ENCODE measurements around the gene ZRANB2.

Gene ZRANB2

GRCh38 chr1:71081697-71082080, 854 bp upstream of the ZRANB2 start:
- no CpG with 5 or more reads among the region's 7 CpGs for WGBS (ENCODE audit: extremely low coverage, insufficient coverage, insufficient read length)
- Histone ChIP-seq H4K91ac (ENCODE audit: low read depth, low read length) (peak overlapping the region; percentile 30), H3K9ac (ENCODE audit: low read length) (no peak overlapping the region), H3K14ac (ENCODE audit: low read length) (peak overlapping the region; percentile 5), H3K79me2 (ENCODE audit: control insufficient read depth, insufficient read depth, low read length, poor library complexity) (peaks cover 6% of the 10 kb centered on the region), H3K4me3 (ENCODE audit: low read depth, low read length) (no peak overlapping the region), H3K79me1 (ENCODE audit: low read length) (peaks cover 6% of the 10 kb centered on the region), H4K8ac (ENCODE audit: low read depth, low read length) (peak overlapping the region; percentile 61), H3K4ac (ENCODE audit: low read depth, low read length) (no peak overlapping the region), H3K27ac (ENCODE audit: low read depth, low read length) (no peak overlapping the region), H3K4me2 (ENCODE audit: low read length) (peak overlapping the region; percentile 11), H3K18ac (ENCODE audit: low read length) (no peak overlapping the region), H3K27me3 (ENCODE audit: insufficient read depth, low read length) (no peaks in the 10 kb centered on the region), H3K9me3 (ENCODE audit: insufficient read depth, low read depth, low read length) (no peaks in the 10 kb centered on the region), H2AFZ (ENCODE audit: insufficient read depth, low read length, poor library complexity) (peak overlapping the region; percentile 43), H2AK5ac (ENCODE audit: low read length) (peak overlapping the region; percentile 4), H2BK12ac (ENCODE audit: low read length) (no peak overlapping the region), H2BK5ac (ENCODE audit: low read depth, low read length, poor library complexity) (no peak overlapping the region), H3K4me1 (ENCODE audit: control insufficient read depth in 1 of 2, insufficient read depth in 2 of 2, low read length in 2 of 2) (no peaks in the 10 kb centered on the region), H4K12ac (ENCODE audit: low read depth, low read length) (peak overlapping the region; percentile 57), H2BK120ac (ENCODE audit: insufficient read depth, low read length, poor library complexity) (no peak overlapping the region), H3K36me3 (ENCODE audit: control insufficient read depth in 1 of 2, insufficient read depth in 2 of 2, low read length in 2 of 2) (peaks cover 3 to 4% of the 10 kb centered on the region in 2 experiments), H3K23ac (ENCODE audit: low read length) (no peak overlapping the region)
- DNase-seq = no peak

DNA sequence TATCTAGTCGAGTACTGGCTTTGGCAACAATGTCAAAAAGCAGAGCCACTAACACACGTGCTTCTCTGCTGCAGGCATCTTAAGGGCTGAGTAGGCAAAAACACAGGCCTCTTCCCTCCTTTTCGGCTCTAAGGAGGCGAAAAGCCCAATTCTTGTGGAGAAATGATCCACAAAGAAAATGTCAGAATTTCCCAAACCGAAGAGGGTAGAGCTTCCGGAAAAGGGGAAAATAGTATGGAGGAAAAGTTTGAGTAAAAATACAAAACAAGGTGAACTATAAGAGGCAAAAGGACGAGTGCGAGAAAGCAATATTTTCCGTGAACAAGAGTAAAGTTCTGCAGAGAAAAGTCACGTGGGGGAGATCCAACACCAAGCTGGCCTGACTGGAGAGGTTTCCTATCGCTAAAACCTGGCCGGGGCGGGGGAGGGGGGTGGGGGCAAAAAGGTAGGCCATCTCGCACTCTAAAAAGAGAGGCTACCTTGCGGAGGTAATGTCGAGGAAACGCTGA, 551 bp downstream of the ZRANB2 start:
- Histone ChIP-seq H3K27ac (ENCODE audit: low read depth, low read length) (peak overlapping the region; percentile 65), H4K8ac (ENCODE audit: low read depth, low read length) (peak overlapping the region; percentile 95), H4K91ac (ENCODE audit: low read depth, low read length) (peak overlapping the region; percentile 63), H3K4me3 (ENCODE audit: low read depth, low read length) (peak overlapping the region; percentile 84), H3K9me3 (ENCODE audit: insufficient read depth, low read depth, low read length) (no peaks in the 10 kb centered on the region), H2BK120ac (ENCODE audit: insufficient read depth, low read length, poor library complexity) (peak overlapping the region; percentile 62), H2AFZ (ENCODE audit: insufficient read depth, low read length, poor library complexity) (peak overlapping the region; percentile 86), H3K23ac (ENCODE audit: low read length) (no peak overlapping the region), H2BK12ac (ENCODE audit: low read length) (no peak overlapping the region), H2AK5ac (ENCODE audit: low read length) (peak overlapping the region; percentile 83), H3K36me3 (ENCODE audit: control insufficient read depth in 1 of 2, insufficient read depth in 2 of 2, low read length in 2 of 2) (peaks cover 3 to 9% of the 10 kb centered on the region in 2 experiments), H3K4me1 (ENCODE audit: control insufficient read depth in 1 of 2, insufficient read depth in 2 of 2, low read length in 2 of 2) (no peaks in the 10 kb centered on the region), H3K4me2 (ENCODE audit: low read length) (peak overlapping the region; percentile 60), H3K14ac (ENCODE audit: low read length) (peak overlapping the region; percentile 84), H3K9ac (ENCODE audit: low read length) (peak overlapping the region; percentile 99), H4K12ac (ENCODE audit: low read depth, low read length) (peak overlapping the region; percentile 88), H3K27me3 (ENCODE audit: insufficient read depth, low read length) (no peaks in the 10 kb centered on the region), H3K18ac (ENCODE audit: low read length) (peak overlapping the region; percentile 77), H3K79me2 (ENCODE audit: control insufficient read depth, insufficient read depth, low read length, poor library complexity) (peaks cover 6% of the 10 kb centered on the region), H3K79me1 (ENCODE audit: low read length) (peaks cover 6% of the 10 kb centered on the region), H3K4ac (ENCODE audit: low read depth, low read length) (peak overlapping the region; percentile 99), H2BK5ac (ENCODE audit: low read depth, low read length, poor library complexity) (peak overlapping the region; percentile 61)
- DNase-seq = peak; percentile 15 to 50
- WGBS (ENCODE audit: extremely low coverage, insufficient coverage, insufficient read length) = no CpG with 5 or more reads among the region's 17 CpGs

- no peak overlapping the region for H2AFZ ChIP-seq (ENCODE audit: insufficient read depth, low read length, poor library complexity)
- no peak overlapping the region for H4K8ac ChIP-seq (ENCODE audit: low read depth, low read length)
- H3K14ac ChIP-seq (ENCODE audit: low read length) = no peak overlapping the region
- H3K9ac ChIP-seq (ENCODE audit: low read length) = no peak overlapping the region
- no peak overlapping the region for H3K18ac ChIP-seq (ENCODE audit: low read length)
- H2BK12ac ChIP-seq (ENCODE audit: low read length) = no peak overlapping the region
- H3K27me3 ChIP-seq (ENCODE audit: insufficient read depth, low read length) = no peaks in the 10 kb centered on the region
- no peaks in the 10 kb centered on the region for H3K79me2 ChIP-seq (ENCODE audit: control insufficient read depth, insufficient read depth, low read length, poor library complexity)
- H2BK120ac ChIP-seq (ENCODE audit: insufficient read depth, low read length, poor library complexity) = no peak overlapping the region
- H3K4ac ChIP-seq (ENCODE audit: low read depth, low read length) = no peak overlapping the region
- H4K91ac ChIP-seq (ENCODE audit: low read depth, low read length) = no peak overlapping the region
- H3K36me3 ChIP-seq (ENCODE audit: control insufficient read depth in 1 of 2, insufficient read depth in 2 of 2, low read length in 2 of 2) = peaks cover 3 to 15% of the 10 kb centered on the region in 2 experiments
- no peaks in the 10 kb centered on the region for H3K9me3 ChIP-seq (ENCODE audit: insufficient read depth, low read depth, low read length)
- H2BK5ac ChIP-seq (ENCODE audit: low read depth, low read length, poor library complexity) = no peak overlapping the region
- no peak overlapping the region for H2AK5ac ChIP-seq (ENCODE audit: low read length)
- no peak overlapping the region for H3K23ac ChIP-seq (ENCODE audit: low read length)
- no peak for DNase-seq
- H3K4me2 ChIP-seq (ENCODE audit: low read length) = no peak overlapping the region
- no peaks in the 10 kb centered on the region for H3K79me1 ChIP-seq (ENCODE audit: low read length)
- H3K4me3 ChIP-seq (ENCODE audit: low read depth, low read length) = no peak overlapping the region
- H3K4me1 ChIP-seq (ENCODE audit: control insufficient read depth in 1 of 2, insufficient read depth in 2 of 2, low read length in 2 of 2) = no peaks in the 10 kb centered on the region
- no peak overlapping the region for H3K27ac ChIP-seq (ENCODE audit: low read depth, low read length)
- WGBS (ENCODE audit: extremely low coverage, insufficient coverage, insufficient read length) = no CpG with 5 or more reads among the region's 1 CpG
- H4K12ac ChIP-seq (ENCODE audit: low read depth, low read length) = no peak overlapping the region
Measured at GRCh38 chr1:71074681-71075080, 6.2 kb downstream of the ZRANB2 start.

DNA sequence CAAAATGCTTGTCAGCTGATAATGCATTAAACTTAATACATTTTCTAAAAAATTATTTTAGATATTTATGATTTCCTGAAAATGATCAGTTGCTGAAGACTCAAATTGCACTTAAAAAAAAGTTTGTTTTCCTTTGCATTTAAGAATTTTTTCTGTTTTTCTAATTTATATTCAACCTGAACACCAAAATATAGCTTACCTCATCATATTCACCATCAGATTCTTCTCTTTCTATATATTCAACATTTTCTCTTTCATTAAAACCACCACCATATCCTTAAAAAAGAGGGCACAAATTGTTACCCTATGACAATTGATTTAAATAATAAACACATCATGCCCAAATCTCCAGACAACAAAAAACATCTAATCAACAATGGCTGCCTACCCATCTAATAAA, 8.6 kb downstream of the ZRANB2 start:
- Histone ChIP-seq H3K27me3 (ENCODE audit: insufficient read depth, low read length) (no peaks in the 10 kb centered on the region), H3K23ac (ENCODE audit: low read length) (no peak overlapping the region), H3K4me3 (ENCODE audit: low read depth, low read length) (no peak overlapping the region), H4K91ac (ENCODE audit: low read depth, low read length) (no peak overlapping the region), H3K18ac (ENCODE audit: low read length) (no peak overlapping the region), H3K4me1 (ENCODE audit: control insufficient read depth in 1 of 2, insufficient read depth in 2 of 2, low read length in 2 of 2) (no peaks in the 10 kb centered on the region), H2BK120ac (ENCODE audit: insufficient read depth, low read length, poor library complexity) (no peak overlapping the region), H3K9me3 (ENCODE audit: insufficient read depth, low read depth, low read length) (no peaks in the 10 kb centered on the region), H2AFZ (ENCODE audit: insufficient read depth, low read length, poor library complexity) (no peak overlapping the region), H2BK5ac (ENCODE audit: low read depth, low read length, poor library complexity) (no peak overlapping the region), H3K9ac (ENCODE audit: low read length) (no peak overlapping the region), H3K14ac (ENCODE audit: low read length) (no peak overlapping the region), H4K12ac (ENCODE audit: low read depth, low read length) (no peak overlapping the region), H3K4me2 (ENCODE audit: low read length) (no peak overlapping the region), H3K4ac (ENCODE audit: low read depth, low read length) (no peak overlapping the region), H3K36me3 (ENCODE audit: control insufficient read depth in 1 of 2, insufficient read depth in 2 of 2, low read length in 2 of 2) (peaks cover 5 to 22% of the 10 kb centered on the region in 2 experiments), H4K8ac (ENCODE audit: low read depth, low read length) (no peak overlapping the region), H3K79me1 (ENCODE audit: low read length) (no peaks in the 10 kb centered on the region), H3K79me2 (ENCODE audit: control insufficient read depth, insufficient read depth, low read length, poor library complexity) (no peaks in the 10 kb centered on the region), H2BK12ac (ENCODE audit: low read length) (no peak overlapping the region), H3K27ac (ENCODE audit: low read depth, low read length) (no peak overlapping the region), H2AK5ac (ENCODE audit: low read length) (no peak overlapping the region)
- DNase-seq = no peak
